IPS-15b (cell line): Measurements from ENCODE around the gene CEP131.

Experiments used
- H3K27me3 ChIP-seq: one replicate; pipeline ENCODE4 v1.6.1; 2013; ENCODE audit warnings: low read length; ENCODE audit not compliant: control insufficient read depth, insufficient read depth
- H3K36me3 ChIP-seq: one replicate; pipeline ENCODE4 v1.6.1; 2013; ENCODE audit warnings: low read length; ENCODE audit not compliant: control insufficient read depth, insufficient read depth
- H3K4me1 ChIP-seq: one replicate; pipeline ENCODE4 v1.6.1; 2013; ENCODE audit warnings: mild to moderate bottlenecking, low read length; ENCODE audit not compliant: control insufficient read depth, insufficient read depth
- H3K4me3 ChIP-seq: one replicate; pipeline ENCODE4 v1.5.1; 2013; ENCODE audit warnings: low read depth, low read length
- H3K9ac ChIP-seq: one replicate; pipeline ENCODE4 v1.6.1; 2013; ENCODE audit warnings: low read depth, mild to moderate bottlenecking, low read length
- H3K9me3 ChIP-seq: one replicate; pipeline ENCODE4 v1.6.1; 2013; ENCODE audit warnings: mild to moderate bottlenecking, low read length; ENCODE audit not compliant: control insufficient read depth, insufficient read depth

CEP131 gene

GRCh38 chr17:81200695-81201580 lies 21.8 kb downstream of the CEP131 start:
- Histone ChIP-seq H3K27me3 (no peaks in the 10 kb centered on the region), H3K9ac (no peak overlapping the region), H3K36me3 (peaks cover 52% of the 10 kb centered on the region), H3K4me3 (no peak overlapping the region), H3K4me1 (no peaks in the 10 kb centered on the region), H3K9me3 (no peaks in the 10 kb centered on the region)

- Histone ChIP-seq H3K36me3 (peaks cover 59% of the 10 kb centered on the region), H3K9me3 (no peaks in the 10 kb centered on the region), H3K4me3 (no peak overlapping the region), H3K4me1 (no peaks in the 10 kb centered on the region), H3K27me3 (no peaks in the 10 kb centered on the region), H3K9ac (no peak overlapping the region)
Measured at GRCh38 chr17:81200201-81200600, 22.6 kb downstream of the CEP131 start.

GRCh38 chr17:81199482-81199830 lies 23.3 kb downstream of the CEP131 start:
- H3K27me3 ChIP-seq = no peaks in the 10 kb centered on the region

GRCh38 chr17:81198826-81199481 lies 23.8 kb downstream of the CEP131 start:
- H3K36me3 ChIP-seq = peaks cover 57% of the 10 kb centered on the region
- H3K4me1 ChIP-seq = no peaks in the 10 kb centered on the region
- H3K27me3 ChIP-seq = no peaks in the 10 kb centered on the region
- H3K9ac ChIP-seq = no peak overlapping the region
- no peak overlapping the region for H3K4me3 ChIP-seq
- H3K9me3 ChIP-seq = no peaks in the 10 kb centered on the region

More at GRCh38 chr17:81199482-81199830, 23.3 kb downstream of the CEP131 start:
- Histone ChIP-seq H3K4me3 (no peak overlapping the region), H3K9ac (no peak overlapping the region), H3K9me3 (no peaks in the 10 kb centered on the region), H3K36me3 (peaks cover 60% of the 10 kb centered on the region), H3K4me1 (no peaks in the 10 kb centered on the region)

- Histone ChIP-seq H3K36me3 (peaks cover 57% of the 10 kb centered on the region), H3K9ac (no peak overlapping the region), H3K9me3 (no peaks in the 10 kb centered on the region), H3K4me3 (no peak overlapping the region), H3K27me3 (no peaks in the 10 kb centered on the region), H3K4me1 (no peaks in the 10 kb centered on the region)
Measured at GRCh38 chr17:81197831-81198490, 24.8 kb downstream of the CEP131 start.

GRCh38 chr17:81197409-81197795 lies 25.4 kb downstream of the CEP131 start:
- peaks cover 58% of the 10 kb centered on the region for H3K36me3 ChIP-seq
- no peak overlapping the region for H3K4me3 ChIP-seq

GRCh38 chr17:81196505-81197408 lies 26.0 kb downstream of the CEP131 start:
- H3K4me3 ChIP-seq = no peak overlapping the region
- no peaks in the 10 kb centered on the region for H3K9me3 ChIP-seq
- H3K9ac ChIP-seq = no peak overlapping the region
- H3K4me1 ChIP-seq = no peaks in the 10 kb centered on the region
- no peaks in the 10 kb centered on the region for H3K27me3 ChIP-seq
- peaks cover 58% of the 10 kb centered on the region for H3K36me3 ChIP-seq

More at GRCh38 chr17:81197409-81197795, 25.4 kb downstream of the CEP131 start:
- Histone ChIP-seq H3K9me3 (no peaks in the 10 kb centered on the region), H3K9ac (no peak overlapping the region), H3K27me3 (no peaks in the 10 kb centered on the region), H3K4me1 (no peaks in the 10 kb centered on the region)

GRCh38 chr17:81195941-81196495 lies 26.7 kb downstream of the CEP131 start:
- Histone ChIP-seq H3K4me3 (no peak overlapping the region), H3K4me1 (no peaks in the 10 kb centered on the region), H3K9ac (no peak overlapping the region), H3K27me3 (no peaks in the 10 kb centered on the region), H3K9me3 (no peaks in the 10 kb centered on the region), H3K36me3 (peaks cover 59% of the 10 kb centered on the region)

GRCh38 chr17:81194941-81195901 lies 27.5 kb downstream of the CEP131 start:
- no peak overlapping the region for H3K9ac ChIP-seq
- peaks cover 59% of the 10 kb centered on the region for H3K36me3 ChIP-seq
- H3K27me3 ChIP-seq = no peaks in the 10 kb centered on the region
- H3K4me3 ChIP-seq = no peak overlapping the region
- H3K9me3 ChIP-seq = no peaks in the 10 kb centered on the region
- H3K4me1 ChIP-seq = no peaks in the 10 kb centered on the region

- Histone ChIP-seq H3K9ac (no peak overlapping the region), H3K9me3 (no peaks in the 10 kb centered on the region), H3K36me3 (peaks cover 56% of the 10 kb centered on the region), H3K4me1 (no peaks in the 10 kb centered on the region), H3K4me3 (no peak overlapping the region), H3K27me3 (no peaks in the 10 kb centered on the region)
Measured at GRCh38 chr17:81194225-81194760, 28.5 kb downstream of the CEP131 start.
